ENCODE results near the gene P2RY13. TPM values are rescaled to one million over a fixed set of nuclear protein-coding genes. Genes with fewer than 3 reads are reported as not detected.

The P2RY13 gene
- total RNA-seq, 1 donor from 2014 or later, result not detected

- TF ChIP-seq CTCF (IDR thresholded peaks at IDR 0.05; ENCODE audit: unreplicated experiment), result no peak
- Mint-ChIP-seq H3K4me1 (ENCODE audit: low read depth) (peaks cover 5% of the 10 kb centered on the region), H3K36me3 (ENCODE audit: insufficient read depth) (no peaks in the 10 kb centered on the region), H3K4me3 (ENCODE audit: low read depth) (no peak overlapping the region), H3K27ac (no peak overlapping the region), H3K9me3 (ENCODE audit: low read depth) (no peaks in the 10 kb centered on the region), H3K27me3 (no peaks in the 10 kb centered on the region)
- DNase-seq (ENCODE audit: low spot score, unreplicated experiment), result no peak
These were observed 37.6 kb upstream of the P2RY13 start for GRCh38 chr3:151366993-151367392.

GRCh38 chr3:151362751-151363174, 33.4 kb upstream of the P2RY13 start:
- no peak overlapping the region for H3K27ac Mint-ChIP-seq
- DNase-seq (ENCODE audit: low spot score, unreplicated experiment), result no peak
- H3K36me3 Mint-ChIP-seq (ENCODE audit: insufficient read depth), result no peaks in the 10 kb centered on the region
- TF ChIP-seq CTCF (IDR thresholded peaks at IDR 0.05; ENCODE audit: unreplicated experiment), result no peak
- no peaks in the 10 kb centered on the region for H3K27me3 Mint-ChIP-seq
- peaks cover 5% of the 10 kb centered on the region for H3K4me1 Mint-ChIP-seq (ENCODE audit: low read depth)
- H3K4me3 Mint-ChIP-seq (ENCODE audit: low read depth), result no peak overlapping the region
- no peaks in the 10 kb centered on the region for H3K9me3 Mint-ChIP-seq (ENCODE audit: low read depth)

- Mint-ChIP-seq H3K36me3 (ENCODE audit: insufficient read depth) (no peaks in the 10 kb centered on the region), H3K27ac (no peak overlapping the region), H3K4me3 (ENCODE audit: low read depth) (no peak overlapping the region), H3K4me1 (ENCODE audit: low read depth) (no peaks in the 10 kb centered on the region), H3K9me3 (ENCODE audit: low read depth) (no peaks in the 10 kb centered on the region), H3K27me3 (no peaks in the 10 kb centered on the region)
- no peak for DNase-seq (ENCODE audit: low spot score, unreplicated experiment)
- TF ChIP-seq CTCF (IDR thresholded peaks at IDR 0.05; ENCODE audit: unreplicated experiment), result no peak
These were observed 28.1 kb upstream of the P2RY13 start for GRCh38 chr3:151357463-151357850.

- Mint-ChIP-seq H3K4me3 (ENCODE audit: low read depth) (no peak overlapping the region), H3K4me1 (ENCODE audit: low read depth) (no peaks in the 10 kb centered on the region), H3K36me3 (ENCODE audit: insufficient read depth) (no peaks in the 10 kb centered on the region), H3K27me3 (no peaks in the 10 kb centered on the region), H3K27ac (no peak overlapping the region), H3K9me3 (ENCODE audit: low read depth) (no peaks in the 10 kb centered on the region)
- DNase-seq (ENCODE audit: low spot score, unreplicated experiment), result no peak
- no peak for TF ChIP-seq CTCF (IDR thresholded peaks at IDR 0.05; ENCODE audit: unreplicated experiment)
These were observed 27.6 kb upstream of the P2RY13 start for GRCh38 chr3:151356794-151357462.

- Mint-ChIP-seq H3K27me3 (no peaks in the 10 kb centered on the region), H3K36me3 (ENCODE audit: insufficient read depth) (no peaks in the 10 kb centered on the region), H3K9me3 (ENCODE audit: low read depth) (no peaks in the 10 kb centered on the region), H3K4me3 (ENCODE audit: low read depth) (no peak overlapping the region), H3K27ac (no peak overlapping the region), H3K4me1 (ENCODE audit: low read depth) (no peaks in the 10 kb centered on the region)
- no peak for TF ChIP-seq CTCF (IDR thresholded peaks at IDR 0.05; ENCODE audit: unreplicated experiment)
- no peak for DNase-seq (ENCODE audit: low spot score, unreplicated experiment)
These were observed 22.3 kb upstream of the P2RY13 start for GRCh38 chr3:151351648-151352047.

Data from progenitor cell of endocrine pancreas (in vitro differentiated cells).